ENCODE data around the gene POLR1D.

POLR1D gene

GRCh38 chr13:27631665-27632064 is 10.0 kb downstream of the POLR1D start:
- Histone ChIP-seq H3K9me3 (ENCODE audit: insufficient read depth, low read length) (no peaks in the 10 kb centered on the region), H3K27ac (ENCODE audit: low read length) (no peak overlapping the region), H3K4me2 (ENCODE audit: low read length) (no peak overlapping the region), H3K4me3 (ENCODE audit: low read length) (no peak overlapping the region), H3K27me3 (ENCODE audit: low read depth, low read length) (no peaks in the 10 kb centered on the region), H3K36me3 (replicated peaks; ENCODE audit: low read depth, low read length) (peaks cover 39% of the 10 kb centered on the region), H2AFZ (ENCODE audit: low read depth, low read length) (no peak overlapping the region), H3K4me1 (ENCODE audit: low read length) (peaks cover 36% of the 10 kb centered on the region), H3K9ac (ENCODE audit: low read length) (no peak overlapping the region), H4K20me1 (ENCODE audit: insufficient read depth, low read length) (peaks cover 67% of the 10 kb centered on the region), H3K79me2 (ENCODE audit: low read length) (peaks cover 91% of the 10 kb centered on the region)
- TF ChIP-seq EZH2phosphoT487 (IDR thresholded peaks at IDR 0.05; ENCODE audit: low read depth) = no peak
- no peak for TF ChIP-seq CTCF (IDR thresholded peaks at IDR 0.05; ENCODE audit: low read depth, low read length)

- Histone ChIP-seq H3K9ac (ENCODE audit: low read length) (no peak overlapping the region), H4K20me1 (ENCODE audit: insufficient read depth, low read length) (peaks cover 67% of the 10 kb centered on the region), H3K4me1 (ENCODE audit: low read length) (peaks cover 31% of the 10 kb centered on the region), H3K4me3 (ENCODE audit: low read length) (no peak overlapping the region), H3K27me3 (ENCODE audit: low read depth, low read length) (no peaks in the 10 kb centered on the region), H3K4me2 (ENCODE audit: low read length) (no peak overlapping the region), H3K27ac (ENCODE audit: low read length) (no peak overlapping the region), H3K9me3 (ENCODE audit: insufficient read depth, low read length) (no peaks in the 10 kb centered on the region), H3K79me2 (ENCODE audit: low read length) (peaks cover 91% of the 10 kb centered on the region), H2AFZ (ENCODE audit: low read depth, low read length) (no peak overlapping the region), H3K36me3 (replicated peaks; ENCODE audit: low read depth, low read length) (peaks cover 39% of the 10 kb centered on the region)
- TF ChIP-seq EZH2phosphoT487 (IDR thresholded peaks at IDR 0.05; ENCODE audit: low read depth) (no peak), CTCF (IDR thresholded peaks at IDR 0.05; ENCODE audit: low read depth, low read length) (no peak)
Observed at GRCh38 chr13:27632214-27632613, 10.5 kb downstream of the POLR1D start.

- Histone ChIP-seq H3K4me1 (ENCODE audit: low read length) (peaks cover 26% of the 10 kb centered on the region), H3K79me2 (ENCODE audit: low read length) (peaks cover 90% of the 10 kb centered on the region), H3K27ac (ENCODE audit: low read length) (no peak overlapping the region), H3K9me3 (ENCODE audit: insufficient read depth, low read length) (no peaks in the 10 kb centered on the region), H4K20me1 (ENCODE audit: insufficient read depth, low read length) (peaks cover 64% of the 10 kb centered on the region), H3K36me3 (replicated peaks; ENCODE audit: low read depth, low read length) (peaks cover 38% of the 10 kb centered on the region), H3K4me2 (ENCODE audit: low read length) (no peak overlapping the region), H3K27me3 (ENCODE audit: low read depth, low read length) (no peaks in the 10 kb centered on the region), H3K4me3 (ENCODE audit: low read length) (no peak overlapping the region), H3K9ac (ENCODE audit: low read length) (no peak overlapping the region), H2AFZ (ENCODE audit: low read depth, low read length) (no peak overlapping the region)
- no peak for TF ChIP-seq EZH2phosphoT487 (IDR thresholded peaks at IDR 0.05; ENCODE audit: low read depth)
- no peak for TF ChIP-seq CTCF (IDR thresholded peaks at IDR 0.05; ENCODE audit: low read depth, low read length)
Observed at GRCh38 chr13:27632648-27633047, 11.0 kb downstream of the POLR1D start.

GRCh38 chr13:27634231-27634630 is 12.5 kb downstream of the POLR1D start:
- Histone ChIP-seq H3K9me3 (ENCODE audit: insufficient read depth, low read length) (no peaks in the 10 kb centered on the region), H3K4me2 (ENCODE audit: low read length) (peak overlapping the region; percentile 11), H4K20me1 (ENCODE audit: insufficient read depth, low read length) (peaks cover 65% of the 10 kb centered on the region), H3K27me3 (ENCODE audit: low read depth, low read length) (no peaks in the 10 kb centered on the region), H3K4me1 (ENCODE audit: low read length) (peaks cover 26% of the 10 kb centered on the region), H3K27ac (ENCODE audit: low read length) (peak overlapping the region; percentile 28; the same call in 1 of the 2 replicates), H3K9ac (ENCODE audit: low read length) (no peak overlapping the region), H3K79me2 (ENCODE audit: low read length) (peaks cover 90% of the 10 kb centered on the region), H2AFZ (ENCODE audit: low read depth, low read length) (no peak overlapping the region), H3K4me3 (ENCODE audit: low read length) (no peak overlapping the region), H3K36me3 (replicated peaks; ENCODE audit: low read depth, low read length) (peaks cover 33% of the 10 kb centered on the region)
- TF ChIP-seq EZH2phosphoT487 (IDR thresholded peaks at IDR 0.05; ENCODE audit: low read depth) (no peak), CTCF (IDR thresholded peaks at IDR 0.05; ENCODE audit: low read depth, low read length) (no peak)

Data from OCI-LY3 (cell line).